Activated CD8-positive, alpha-beta T cell treated with anti-CD3 and anti-CD28 coated beads for 36 hours (primary cell): ENCODE results near the gene ADORA2B. TPM values are rescaled to one million over a fixed set of nuclear protein-coding genes. Genes with fewer than 3 reads are reported as not detected.

Source experiments
- ATAC-seq: fragments of 200-7000 bp; cut with Tn5 transposase; one replicate; pipeline ENCODE4 v1.10.0; 2021; ENCODE audit warnings: mild to moderate bottlenecking, moderate library complexity
- CTCF ChIA-PET: fragments of 350-600 bp; sonication (Branson Sonifier 250); formaldehyde crosslinking; loops from one replicate; lab custom pipeline; 2021; ENCODE audit warnings: antibody characterized with exemption; lab: Charles Lee
- POLR2A ChIA-PET: fragments of 350-600 bp; sonication (Branson Sonifier 250); formaldehyde crosslinking; loops from one replicate; lab custom pipeline; 2021; ENCODE audit warnings: antibody characterized with exemption; lab: Charles Lee
- DNase-seq: peaks from one replicate; pipeline ENCODE4 v3.0.0-alpha.2; 2020
- H3K27ac Mint-ChIP-seq: one replicate; pipeline ENCODE4 v1.8.0; 2021; ENCODE audit warnings: mild to moderate bottlenecking, mixed read lengths
- H3K27me3 Mint-ChIP-seq: one replicate; pipeline ENCODE4 v1.8.0; 2021; ENCODE audit warnings: mixed read lengths
- H3K36me3 Mint-ChIP-seq: one replicate; pipeline ENCODE4 v1.8.0; 2021; ENCODE audit warnings: low read depth, mixed read lengths
- H3K4me1 Mint-ChIP-seq: one replicate; pipeline ENCODE4 v1.8.0; 2021; ENCODE audit warnings: low read depth, mixed read lengths
- H3K4me3 Mint-ChIP-seq: one replicate; pipeline ENCODE4 v1.8.0; 2021; ENCODE audit warnings: mild to moderate bottlenecking, moderate library complexity, mixed read lengths
- H3K9me3 Mint-ChIP-seq: one replicate; pipeline ENCODE4 v1.8.0; 2021; ENCODE audit warnings: mixed read lengths
- intact Hi-C: fragments of 100-400 bp; cut with micrococcal nuclease; formaldehyde crosslinking; loops from one replicate; pipeline ENCODE4 v1.10.0; 2022
- total RNA-seq, 2 experiments: library from RNA; stranded (reverse); gene quantifications; one replicate each; pipeline ENCODE4 v1.2.3, GENCODE V29; 2021
- TF ChIP-seq, protein P1 (sequence below): fragments of 200-600 bp; IDR thresholded peaks from one replicate; pipeline ENCODE4 v1.8.0; 2022; ENCODE audit warnings: antibody characterized with exemption, mild to moderate bottlenecking

Gene ADORA2B
- total RNA-seq, 2 experiments from 2014 or later, result 4.2 to 5.4 TPM

GRCh38 chr17:16023881-16024280 is 79.0 kb downstream of the ADORA2B start:
- H3K4me1 Mint-ChIP-seq, result peaks cover 44% of the 10 kb centered on the region
- DNase-seq (no peak), ATAC-seq (no peak)
- peak overlapping the region; percentile 50 for H3K27ac Mint-ChIP-seq
- H3K27me3 Mint-ChIP-seq, result no peaks in the 10 kb centered on the region
- H3K9me3 Mint-ChIP-seq, result no peaks in the 10 kb centered on the region
- intact Hi-C loops, result no loop called here
- ChIA-PET POLR2A (interaction anchor here (1.0 to 1.2 kb wide), 2 partner anchors 19 to 58 kb away, joined by 3 read pairs; no protein-coding TSS in a partner anchor), CTCF (interaction anchor here (1.2 to 1.9 kb wide), 2 partner anchors 11 to 19 kb away, joined by 3 to 5 read pairs; no protein-coding TSS in a partner anchor)
- no peak overlapping the region for H3K4me3 Mint-ChIP-seq
- TF ChIP-seq, protein P1, sequence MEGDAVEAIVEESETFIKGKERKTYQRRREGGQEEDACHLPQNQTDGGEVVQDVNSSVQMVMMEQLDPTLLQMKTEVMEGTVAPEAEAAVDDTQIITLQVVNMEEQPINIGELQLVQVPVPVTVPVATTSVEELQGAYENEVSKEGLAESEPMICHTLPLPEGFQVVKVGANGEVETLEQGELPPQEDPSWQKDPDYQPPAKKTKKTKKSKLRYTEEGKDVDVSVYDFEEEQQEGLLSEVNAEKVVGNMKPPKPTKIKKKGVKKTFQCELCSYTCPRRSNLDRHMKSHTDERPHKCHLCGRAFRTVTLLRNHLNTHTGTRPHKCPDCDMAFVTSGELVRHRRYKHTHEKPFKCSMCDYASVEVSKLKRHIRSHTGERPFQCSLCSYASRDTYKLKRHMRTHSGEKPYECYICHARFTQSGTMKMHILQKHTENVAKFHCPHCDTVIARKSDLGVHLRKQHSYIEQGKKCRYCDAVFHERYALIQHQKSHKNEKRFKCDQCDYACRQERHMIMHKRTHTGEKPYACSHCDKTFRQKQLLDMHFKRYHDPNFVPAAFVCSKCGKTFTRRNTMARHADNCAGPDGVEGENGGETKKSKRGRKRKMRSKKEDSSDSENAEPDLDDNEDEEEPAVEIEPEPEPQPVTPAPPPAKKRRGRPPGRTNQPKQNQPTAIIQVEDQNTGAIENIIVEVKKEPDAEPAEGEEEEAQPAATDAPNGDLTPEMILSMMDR, result no peak
- peaks cover 70% of the 10 kb centered on the region for H3K36me3 Mint-ChIP-seq

- ATAC-seq, result no peak
- CTCF ChIA-PET, result interaction anchor here (1.4 kb wide), 1 partner anchor 14 kb away, joined by 3 read pairs; no protein-coding TSS in a partner anchor
- peaks cover 70% of the 10 kb centered on the region for H3K36me3 Mint-ChIP-seq
These were observed 80.3 kb downstream of the ADORA2B start for GRCh38 chr17:16025202-16025601.

More at GRCh38 chr17:16025202-16025601, 80.3 kb downstream of the ADORA2B start:
- TF ChIP-seq, protein P1, result no peak
- Mint-ChIP-seq H3K4me1 (peaks cover 49% of the 10 kb centered on the region), H3K4me3 (no peak overlapping the region), H3K27me3 (no peaks in the 10 kb centered on the region), H3K9me3 (no peaks in the 10 kb centered on the region), H3K27ac (peak overlapping the region; percentile 68)
- POLR2A ChIA-PET, result interaction anchor here (0.9 to 1.5 kb wide), 4 partner anchors 8 to 26 kb away, joined by 3 to 6 read pairs (median 4); partner anchors contain the start of genes TTC19 and ZSWIM7
- no peak for DNase-seq
- intact Hi-C loops, result no loop called here

Other genes with a start within 250 kb of the ADORA2B start
- gene ZNF286A, start 245.4 kb upstream of the ADORA2B start, total RNA-seq, result 10 to 100 TPM; 39.8 to 44.7 TPM
- gene TBC1D26, start 212.8 kb upstream of the ADORA2B start, total RNA-seq, result under 1 TPM; 0.68 to 0.76 TPM
- gene ZSWIM7, start 54.6 kb downstream of the ADORA2B start, total RNA-seq, result 10 to 100 TPM; 14.5 to 18.2 TPM
- 10 to 100 TPM; 24.7 to 26.0 TPM for gene TTC19, start 54.7 kb downstream of the ADORA2B start, total RNA-seq